GM19467 (cell line): ENCODE data around the gene CDK16.
A peak's percentile ranks its signal among the peaks of the same experiment; 100 is the strongest.

ENCODE experiments used
- ATAC-seq: cut with Tn5 transposase; IDR thresholded peaks from one replicate; pipeline ENCODE4 v1.9.1; 2021; ENCODE audit warnings: mild to moderate bottlenecking, moderate library complexity; ENCODE audit not compliant: unreplicated experiment

Gene CDK16

DNA sequence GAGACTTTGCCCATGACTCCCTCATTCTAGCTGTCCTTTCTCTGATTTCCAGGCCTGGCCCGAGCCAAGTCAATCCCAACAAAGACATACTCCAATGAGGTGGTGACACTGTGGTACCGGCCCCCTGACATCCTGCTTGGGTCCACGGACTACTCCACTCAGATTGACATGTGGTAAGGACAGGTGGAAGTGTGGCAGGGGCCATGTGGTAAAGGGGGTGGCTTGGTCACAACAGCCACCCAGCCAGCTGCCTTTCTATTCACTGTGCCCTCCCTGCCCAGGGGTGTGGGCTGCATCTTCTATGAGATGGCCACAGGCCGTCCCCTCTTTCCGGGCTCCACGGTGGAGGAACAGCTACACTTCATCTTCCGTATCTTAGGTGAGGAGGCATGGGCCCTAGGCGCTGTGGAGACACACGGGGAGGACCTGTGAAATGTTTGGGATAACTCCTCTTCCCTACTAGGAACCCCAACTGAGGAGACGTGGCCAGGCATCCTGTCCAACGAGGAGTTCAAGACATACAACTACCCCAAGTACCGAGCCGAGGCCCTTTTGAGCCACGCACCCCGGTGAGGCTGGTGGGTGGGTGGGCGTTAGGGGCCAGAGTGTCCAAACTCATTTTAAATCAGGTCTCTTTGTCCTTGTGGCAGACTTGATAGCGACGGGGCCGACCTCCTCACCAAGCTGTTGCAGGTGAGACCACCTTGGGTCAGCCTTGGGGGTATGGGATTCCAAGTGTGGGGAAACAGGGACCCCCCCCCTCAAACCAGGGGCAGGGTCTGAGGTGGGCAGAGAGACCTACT is 8.3 kb downstream of the CDK16 start:
- no peak for ATAC-seq

DNA sequence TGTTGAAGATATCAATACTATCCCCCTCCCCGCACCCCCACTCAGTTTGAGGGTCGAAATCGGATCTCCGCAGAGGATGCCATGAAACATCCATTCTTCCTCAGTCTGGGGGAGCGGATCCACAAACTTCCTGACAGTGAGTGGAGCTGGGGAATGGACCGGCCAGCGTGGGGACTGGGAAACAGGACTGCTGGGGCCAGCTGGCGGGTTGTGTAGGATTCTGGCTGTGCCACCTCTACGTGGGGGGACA is 8.8 kb downstream of the CDK16 start:
- no peak for ATAC-seq

DNA sequence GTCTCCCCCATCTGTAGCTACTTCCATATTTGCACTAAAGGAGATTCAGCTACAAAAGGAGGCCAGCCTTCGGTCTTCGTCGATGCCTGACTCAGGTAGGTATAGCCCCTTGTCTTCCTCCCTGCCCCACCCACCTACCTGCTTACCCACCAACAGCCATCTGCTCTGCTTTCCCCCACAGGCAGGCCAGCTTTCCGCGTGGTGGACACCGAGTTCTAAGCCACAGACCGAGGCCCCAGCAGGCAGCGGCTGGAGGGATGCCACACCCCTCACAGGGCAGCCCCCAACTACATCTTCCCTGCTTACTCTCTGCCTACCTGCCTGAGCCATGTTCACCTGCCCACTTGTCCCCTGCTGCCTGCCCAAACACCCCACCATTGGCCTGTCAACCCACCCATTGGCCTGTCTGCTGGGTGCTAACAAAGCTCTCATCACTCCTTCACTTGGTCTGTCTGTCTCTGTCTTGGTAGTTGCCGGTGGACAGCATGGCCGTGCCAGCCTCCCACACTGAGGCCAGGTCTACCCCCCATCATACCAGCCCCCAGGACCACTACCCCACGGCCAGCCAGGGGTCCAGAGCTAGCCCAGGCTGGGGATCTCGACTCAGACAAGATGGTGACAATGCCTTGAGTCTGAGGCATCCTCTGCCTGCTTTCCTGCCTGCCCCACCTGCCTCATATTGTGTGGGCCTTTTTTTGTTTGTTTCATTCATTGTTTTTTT is 10.2 kb downstream of the CDK16 start:
- ATAC-seq = no peak

DNA sequence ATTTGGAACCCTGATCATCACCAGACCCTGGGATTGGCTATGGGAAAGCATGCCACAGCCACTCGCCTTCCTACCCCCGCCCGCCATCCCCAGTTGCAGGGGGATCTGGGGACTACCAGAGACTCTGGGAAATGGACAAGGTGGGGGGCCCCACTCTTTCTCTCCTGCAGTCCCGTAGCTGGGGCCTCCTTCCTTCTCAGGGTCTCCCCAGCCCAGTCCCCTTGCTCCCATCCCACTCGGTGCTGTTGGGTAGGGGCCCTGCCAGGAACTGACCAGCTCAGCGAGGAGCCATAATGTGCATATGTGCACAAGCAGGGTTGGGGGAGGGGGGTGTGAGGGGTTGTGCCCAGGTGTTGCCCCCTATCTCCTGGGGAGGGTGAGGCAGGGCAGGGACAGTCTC is 10.9 kb downstream of the CDK16 start:
- no peak for ATAC-seq

DNA sequence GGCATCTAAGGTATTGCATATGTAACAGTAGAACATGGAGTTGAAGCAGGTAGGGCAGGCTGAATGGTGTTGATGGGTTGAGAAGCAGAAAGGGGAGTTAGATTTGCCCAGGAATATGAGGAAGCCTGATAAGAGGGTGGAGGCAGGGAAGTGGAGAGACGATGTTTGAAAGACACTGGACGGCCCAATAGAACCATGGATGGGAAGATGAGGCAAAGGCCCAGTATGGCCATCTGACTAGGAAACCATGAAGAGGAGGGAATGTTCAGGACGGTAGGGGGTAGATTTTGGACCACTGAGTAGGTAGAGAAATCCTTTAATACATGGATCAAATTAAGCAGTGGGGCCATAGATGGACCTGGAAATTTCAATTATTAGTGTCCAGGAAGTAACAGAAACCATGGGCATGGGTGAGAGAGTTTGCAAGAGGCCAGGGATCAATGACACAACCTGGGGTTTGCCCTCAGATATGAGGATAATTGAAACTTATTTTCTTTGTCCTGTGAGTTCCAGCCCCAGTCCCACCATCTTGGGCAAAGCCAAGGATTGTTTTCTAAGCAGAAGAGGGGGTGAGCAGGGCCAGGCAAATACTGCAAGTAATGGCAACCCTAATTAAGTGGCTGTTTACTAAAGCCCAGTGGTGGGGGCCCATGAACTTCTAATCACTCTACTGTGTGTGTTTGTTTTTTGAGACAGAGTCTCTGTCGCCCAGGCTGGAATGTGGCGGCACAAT is 11.8 kb downstream of the CDK16 start:
- ATAC-seq = no peak

DNA sequence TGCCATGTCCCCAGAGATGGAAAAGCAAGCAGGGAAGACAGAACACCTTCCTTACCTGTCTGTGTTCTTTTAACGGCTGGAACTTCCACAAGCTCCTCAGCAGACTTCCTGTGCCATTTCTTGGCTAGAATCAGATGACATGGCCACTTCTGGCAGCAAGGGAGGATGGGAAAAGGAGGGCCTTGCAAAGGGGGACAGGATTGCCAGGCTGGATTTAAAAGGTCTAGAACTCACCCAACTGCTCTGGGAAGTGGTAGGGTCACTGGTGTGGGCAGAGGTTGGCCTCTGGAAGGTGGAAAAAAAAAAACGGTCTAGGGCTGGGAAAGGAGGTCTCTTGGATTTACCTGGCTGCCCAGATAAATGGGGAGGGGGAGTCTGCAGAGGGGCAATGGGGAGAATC is 12.7 kb downstream of the CDK16 start:
- ATAC-seq = no peak

DNA sequence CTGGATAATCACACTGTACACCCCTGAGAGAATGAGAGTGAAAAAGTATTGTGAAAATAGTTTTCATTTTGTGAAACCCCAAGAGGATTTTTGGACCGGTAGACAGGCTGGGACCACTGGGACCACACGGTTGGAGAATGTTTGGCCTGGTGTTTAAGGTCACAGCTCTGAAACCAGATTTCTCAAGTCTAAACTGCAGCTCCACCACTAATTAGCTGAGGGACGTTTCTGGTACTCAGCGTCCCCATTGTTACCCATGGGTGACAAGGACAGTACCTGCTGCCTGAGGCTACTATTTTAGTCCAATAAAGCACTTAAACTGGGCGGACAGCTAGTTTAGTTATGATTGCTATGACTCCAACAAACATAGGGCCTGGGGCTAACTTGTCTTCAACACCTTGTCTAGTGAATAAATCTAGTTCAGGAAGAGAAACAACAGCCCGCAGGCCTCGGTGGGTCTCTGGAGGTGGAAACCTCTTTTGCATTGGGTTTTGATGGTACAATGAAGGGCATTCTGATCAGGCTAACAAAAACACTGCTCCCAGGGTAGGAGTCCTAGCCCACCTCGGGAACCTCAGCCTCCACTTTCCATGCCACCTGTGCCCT is 13.8 kb downstream of the CDK16 start:
- ATAC-seq = no peak

DNA sequence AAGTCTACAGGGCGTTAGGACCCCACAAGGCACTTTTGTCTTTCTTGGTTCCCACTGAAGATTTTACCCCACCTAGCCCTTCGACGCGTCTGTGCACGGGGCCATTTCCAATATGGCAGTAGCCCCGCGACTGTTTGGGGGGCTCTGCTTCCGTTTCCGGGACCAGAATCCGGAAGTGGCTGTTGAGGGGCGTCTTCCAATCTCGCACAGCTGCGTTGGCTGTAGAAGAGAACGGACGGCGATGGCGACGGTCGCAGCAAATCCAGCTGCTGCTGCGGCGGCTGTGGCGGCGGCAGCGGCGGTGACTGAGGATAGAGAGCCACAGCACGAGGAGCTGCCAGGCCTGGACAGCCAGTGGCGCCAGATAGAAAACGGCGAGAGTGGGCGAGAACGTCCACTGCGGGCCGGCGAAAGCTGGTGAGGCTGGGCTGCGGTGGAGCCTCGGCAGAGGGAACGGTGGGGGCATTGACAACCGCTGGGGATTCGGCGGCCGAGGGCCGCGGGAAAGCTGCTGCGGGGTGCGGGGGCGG is 14.4 kb downstream of the CDK16 start, which contains the start of gene USP11:
TSS of gene USP11 (plus strand) at position 207 of the 530 bp plus-strand sequence. CDS start at position 242, 35 bp downstream.
- ATAC-seq = peak; percentile 3

DNA sequence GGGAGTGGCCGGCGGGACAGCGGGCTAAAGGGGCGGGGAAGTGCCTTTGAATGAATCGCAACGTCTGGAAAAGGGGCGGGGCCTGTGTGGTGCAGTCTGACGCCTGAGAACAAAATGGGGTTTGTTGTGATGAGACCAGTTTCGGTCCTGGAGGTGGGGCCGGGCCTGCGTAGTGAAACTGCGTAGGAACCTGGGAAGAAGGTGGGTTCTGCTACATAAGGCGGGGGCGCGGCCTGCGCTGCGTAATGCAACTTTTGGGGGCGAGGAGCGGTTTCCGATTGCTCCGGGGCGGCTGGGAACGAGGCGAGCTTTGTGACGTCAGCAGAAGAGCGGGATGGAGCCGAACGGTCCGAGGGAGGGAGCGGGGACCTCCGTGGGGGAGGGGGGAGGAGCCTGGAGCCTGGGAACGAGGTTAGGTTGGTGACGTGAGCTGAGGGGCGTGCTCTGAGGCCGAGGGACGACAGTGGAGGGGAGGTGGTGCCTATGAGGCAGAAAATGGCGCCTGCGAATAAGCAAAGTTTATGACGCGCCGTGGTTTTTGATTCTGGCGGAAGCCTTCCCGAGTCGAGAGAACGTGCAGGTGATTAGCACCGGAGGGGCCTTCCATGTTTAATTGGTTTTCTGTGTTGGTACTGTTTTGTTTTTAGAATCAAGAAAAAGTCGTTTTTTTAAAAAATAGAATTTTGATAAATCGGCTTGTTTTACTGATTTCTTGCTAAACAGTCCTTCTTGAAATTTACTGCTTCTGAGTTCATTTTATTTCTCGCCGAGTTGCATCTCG is 15.0 kb downstream of the CDK16 start:
- ATAC-seq = peak; percentile 77

DNA sequence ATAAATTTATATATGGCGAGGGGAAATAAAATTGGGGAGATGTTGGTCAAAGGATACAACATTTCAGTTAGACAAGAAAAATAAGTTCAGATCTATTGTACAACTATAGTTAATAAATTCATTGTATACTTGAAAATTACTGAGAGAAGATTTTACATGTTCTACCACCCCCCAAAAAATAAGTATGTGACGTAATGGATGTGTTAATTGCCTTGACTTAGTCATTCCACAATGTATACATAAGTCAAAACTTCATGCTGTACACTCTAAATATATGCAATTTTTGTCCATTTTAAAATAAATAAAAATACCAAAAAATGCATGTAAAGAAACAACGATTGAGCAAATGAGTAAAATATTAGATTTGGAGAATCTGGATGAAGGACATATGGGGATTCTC is 16.1 kb downstream of the CDK16 start:
- ATAC-seq = no peak

DNA sequence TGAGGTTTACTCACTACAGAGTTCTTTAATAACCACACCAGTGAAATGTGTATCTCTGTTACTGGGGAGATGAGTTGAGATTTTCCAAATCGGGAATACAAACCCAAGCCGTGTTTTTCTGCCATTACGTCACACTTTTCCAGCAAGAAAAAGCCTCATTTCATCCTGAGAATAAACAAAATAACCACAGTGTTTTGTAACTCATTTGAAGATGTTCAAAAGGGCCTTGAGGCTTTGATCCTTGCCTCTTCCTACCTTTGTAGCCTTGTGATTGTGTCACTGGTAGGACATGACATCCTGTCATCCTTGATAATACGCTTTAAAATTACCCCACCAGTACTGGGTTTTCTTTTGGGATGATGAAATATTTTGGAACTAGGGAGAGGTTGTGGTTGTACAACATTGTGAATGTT is 17.2 kb downstream of the CDK16 start:
- no peak for ATAC-seq

DNA sequence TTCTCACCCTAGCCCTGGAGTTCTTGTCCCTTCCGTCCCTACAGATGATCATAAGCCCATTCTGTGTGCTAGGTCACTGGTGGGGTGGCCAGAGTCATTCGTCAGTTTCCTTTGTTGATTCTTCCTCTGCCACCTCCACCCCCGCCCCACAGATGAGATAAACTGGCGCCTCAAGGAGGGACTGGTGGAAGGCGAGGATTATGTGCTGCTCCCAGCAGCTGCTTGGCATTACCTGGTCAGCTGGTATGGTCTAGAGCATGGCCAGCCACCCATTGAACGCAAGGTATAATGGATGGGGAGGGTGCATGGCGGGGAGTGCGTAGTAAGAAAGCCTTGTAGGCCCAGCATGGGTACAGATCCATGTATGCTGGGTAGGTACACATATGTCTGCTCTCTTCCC is 20.7 kb downstream of the CDK16 start:
- no peak for ATAC-seq

DNA sequence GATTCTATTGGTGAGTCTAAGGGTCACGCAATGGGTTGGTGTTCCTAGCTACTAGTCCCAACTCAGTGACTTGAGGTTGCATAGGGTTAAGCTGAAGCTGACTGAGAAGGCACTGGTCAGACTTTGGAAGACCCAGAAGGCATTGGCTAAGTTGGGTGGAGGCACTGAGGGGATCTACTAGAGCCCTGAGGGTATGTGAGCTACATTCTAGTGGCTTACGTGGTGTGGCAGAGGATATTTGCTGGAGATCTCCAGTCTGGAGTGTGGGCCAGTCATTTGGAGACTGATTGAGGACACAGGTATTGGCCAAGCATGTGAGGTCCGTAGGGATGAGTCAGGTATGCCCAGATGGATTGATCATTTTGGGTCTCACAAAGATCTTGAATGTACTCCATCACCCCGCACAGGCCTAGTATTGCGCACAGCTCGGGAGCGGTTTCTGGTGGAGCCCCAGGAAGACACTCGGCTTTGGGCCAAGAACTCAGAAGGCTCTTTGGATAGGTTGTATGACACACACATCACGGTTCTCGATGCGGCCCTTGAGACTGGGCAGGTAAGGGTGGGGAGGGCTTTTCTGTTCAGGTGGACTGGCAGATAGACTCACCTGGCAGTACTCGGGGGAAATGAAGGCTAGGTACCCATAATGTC is 21.5 kb downstream of the CDK16 start:
- ATAC-seq = no peak

DNA sequence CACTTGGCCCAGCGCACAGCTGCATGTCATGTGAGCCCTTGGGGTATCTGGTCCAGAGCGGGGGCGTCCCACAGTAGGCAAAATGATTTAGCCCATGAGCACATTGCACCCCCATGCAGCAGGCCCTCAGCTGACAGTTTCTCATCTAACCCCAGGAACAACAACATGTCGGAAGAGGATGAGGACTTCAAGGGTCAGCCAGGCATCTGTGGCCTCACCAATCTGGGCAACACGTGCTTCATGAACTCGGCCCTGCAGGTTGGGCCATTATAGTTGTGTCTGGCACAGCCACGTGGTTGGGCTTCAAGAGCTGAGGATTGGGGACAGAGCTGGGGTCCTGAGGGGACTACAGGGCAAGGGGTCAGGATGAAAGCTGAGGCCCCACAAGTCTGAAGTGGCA is 22.1 kb downstream of the CDK16 start:
- ATAC-seq = no peak

DNA sequence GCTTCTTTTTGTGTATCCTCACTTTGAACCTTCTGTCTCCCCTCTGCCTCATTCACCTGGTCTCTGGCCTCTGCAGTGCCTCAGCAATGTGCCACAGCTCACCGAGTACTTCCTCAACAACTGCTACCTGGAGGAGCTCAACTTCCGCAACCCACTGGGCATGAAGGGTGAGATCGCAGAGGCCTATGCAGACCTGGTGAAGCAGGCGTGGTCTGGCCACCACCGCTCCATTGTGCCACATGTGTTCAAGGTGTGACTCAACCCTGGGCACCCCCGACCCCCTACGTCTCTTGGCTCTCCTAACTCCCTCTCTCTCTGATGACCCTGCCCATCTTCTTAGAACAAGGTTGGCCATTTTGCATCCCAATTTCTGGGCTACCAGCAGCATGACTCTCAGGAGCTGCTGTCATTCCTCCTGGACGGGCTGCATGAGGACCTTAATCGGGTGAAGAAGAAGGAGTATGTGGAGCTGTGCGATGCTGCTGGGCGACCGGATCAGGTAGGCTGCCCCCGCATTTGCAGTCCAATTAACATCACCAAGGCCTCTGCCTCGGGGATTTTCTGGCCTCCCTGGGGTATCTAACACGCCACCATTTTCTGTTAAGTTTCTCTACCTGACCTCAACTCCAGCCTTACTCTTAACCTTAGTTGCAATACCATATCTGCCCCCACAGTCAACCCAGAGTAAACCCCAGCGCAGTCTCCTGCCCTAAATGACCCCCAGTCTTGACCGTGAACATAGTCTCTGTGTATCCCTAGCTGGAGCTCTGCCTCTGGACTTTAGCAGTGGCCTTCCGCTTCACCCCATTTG is 22.9 kb downstream of the CDK16 start:
- ATAC-seq = no peak

DNA sequence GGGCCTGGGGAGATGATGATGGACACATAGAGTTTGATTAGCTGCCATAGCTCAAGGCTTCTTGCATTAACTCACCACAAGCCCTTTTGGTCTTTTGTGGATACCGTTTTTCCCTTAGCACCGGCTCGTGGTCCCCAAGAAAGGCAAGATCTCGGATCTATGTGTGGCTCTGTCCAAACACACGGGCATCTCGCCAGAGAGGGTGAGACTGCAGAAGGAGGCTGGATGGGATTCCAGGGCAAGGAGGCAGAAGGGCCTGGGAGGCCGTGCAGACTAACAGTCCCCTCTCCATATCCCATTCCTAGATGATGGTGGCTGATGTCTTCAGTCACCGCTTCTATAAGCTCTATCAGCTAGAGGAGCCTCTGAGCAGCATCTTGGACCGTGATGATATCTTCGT is 23.8 kb downstream of the CDK16 start:
- ATAC-seq = no peak

DNA sequence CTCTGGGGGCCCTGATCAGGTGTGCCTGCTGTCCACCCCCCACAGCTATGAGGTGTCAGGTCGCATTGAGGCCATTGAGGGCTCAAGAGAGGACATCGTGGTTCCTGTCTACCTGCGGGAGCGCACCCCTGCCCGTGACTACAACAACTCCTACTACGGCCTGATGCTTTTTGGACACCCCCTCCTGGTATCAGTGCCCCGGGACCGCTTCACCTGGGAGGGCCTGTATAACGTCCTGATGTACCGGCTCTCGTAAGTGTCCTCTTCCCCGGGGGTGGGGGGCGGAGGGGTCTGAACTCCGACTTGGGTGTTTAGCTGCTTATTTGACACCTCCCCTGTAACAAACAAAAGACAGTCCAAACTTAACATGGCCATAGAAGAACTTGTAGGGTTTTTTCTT is 24.9 kb downstream of the CDK16 start:
- ATAC-seq = no peak

DNA sequence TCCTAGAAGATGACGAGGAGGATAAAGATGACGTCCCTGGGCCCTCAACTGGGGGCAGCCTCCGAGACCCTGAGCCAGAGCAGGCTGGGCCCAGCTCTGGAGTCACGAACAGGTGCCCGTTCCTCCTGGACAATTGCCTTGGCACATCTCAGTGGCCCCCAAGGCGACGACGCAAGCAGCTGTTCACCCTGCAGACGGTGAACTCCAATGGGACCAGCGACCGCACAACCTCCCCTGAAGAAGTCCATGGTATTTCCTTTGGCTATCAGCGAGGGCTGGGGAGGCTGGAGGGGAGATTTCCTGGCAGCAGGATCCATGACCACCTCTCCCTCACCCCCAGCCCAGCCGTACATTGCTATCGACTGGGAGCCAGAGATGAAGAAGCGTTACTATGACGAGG is 26.2 kb downstream of the CDK16 start:
- ATAC-seq = no peak

DNA sequence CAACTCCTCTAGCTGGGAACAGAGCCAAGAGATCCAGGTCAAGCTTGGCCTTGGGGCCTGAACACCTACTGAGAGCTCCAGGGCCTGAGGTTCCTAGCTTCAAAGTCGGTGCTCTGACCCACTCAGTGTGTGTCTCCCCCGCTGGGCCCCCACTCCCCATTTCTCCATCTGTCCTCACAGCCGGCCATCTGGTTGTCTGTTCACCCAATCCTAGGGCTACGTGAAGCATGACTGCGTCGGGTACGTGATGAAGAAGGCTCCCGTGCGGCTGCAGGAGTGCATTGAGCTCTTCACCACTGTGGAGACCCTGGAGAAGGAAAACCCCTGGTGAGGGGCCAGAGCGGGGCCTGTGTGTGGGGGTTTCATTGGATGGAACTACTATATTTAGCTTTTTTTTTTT is 26.7 kb downstream of the CDK16 start:
- ATAC-seq = no peak
